HG02759 (cell line): ENCODE data around the gene SPG7.

Experiments used
- ATAC-seq: cut with Tn5 transposase; IDR thresholded peaks from one replicate; pipeline ENCODE4 v1.9.1; 2021; ENCODE audit warnings: mild to moderate bottlenecking, moderate library complexity; ENCODE audit not compliant: unreplicated experiment

The SPG7 gene

GRCh38 chr16:89595330-89596060, 87.3 kb downstream of the SPG7 start:
- ATAC-seq = no peak

- ATAC-seq = no peak
These were observed 88.0 kb downstream of the SPG7 start for GRCh38 chr16:89596061-89596689.

GRCh38 chr16:89596957-89597649, 88.9 kb downstream of the SPG7 start:
- ATAC-seq = no peak

- no peak for ATAC-seq
These were observed 90.0 kb downstream of the SPG7 start for GRCh38 chr16:89598199-89598598.

- ATAC-seq = no peak
These were observed 91.3 kb downstream of the SPG7 start for GRCh38 chr16:89599451-89599858.

DNA sequence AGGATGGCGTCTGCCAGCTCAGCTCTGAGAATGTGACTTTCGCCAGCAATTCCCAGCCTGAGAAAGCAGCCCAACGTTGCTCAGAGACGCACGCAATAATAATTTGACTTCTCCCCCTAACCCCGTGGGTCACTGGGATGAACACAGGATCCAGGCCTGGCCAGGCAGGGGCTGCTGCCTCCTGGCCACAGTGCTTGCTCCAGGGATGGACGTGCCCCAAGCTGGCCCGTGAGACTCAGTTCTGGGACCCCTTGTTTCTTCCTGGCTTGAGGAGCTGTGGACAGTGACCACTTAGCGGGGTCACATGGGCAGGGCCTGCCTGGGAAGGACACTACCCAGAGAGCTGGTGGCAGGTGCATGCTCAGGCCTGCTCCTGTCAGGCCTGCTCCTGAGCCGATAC, 91.7 kb downstream of the SPG7 start:
- ATAC-seq = no peak

GRCh38 chr16:89600427-89600826, 92.2 kb downstream of the SPG7 start:
- ATAC-seq = no peak

DNA sequence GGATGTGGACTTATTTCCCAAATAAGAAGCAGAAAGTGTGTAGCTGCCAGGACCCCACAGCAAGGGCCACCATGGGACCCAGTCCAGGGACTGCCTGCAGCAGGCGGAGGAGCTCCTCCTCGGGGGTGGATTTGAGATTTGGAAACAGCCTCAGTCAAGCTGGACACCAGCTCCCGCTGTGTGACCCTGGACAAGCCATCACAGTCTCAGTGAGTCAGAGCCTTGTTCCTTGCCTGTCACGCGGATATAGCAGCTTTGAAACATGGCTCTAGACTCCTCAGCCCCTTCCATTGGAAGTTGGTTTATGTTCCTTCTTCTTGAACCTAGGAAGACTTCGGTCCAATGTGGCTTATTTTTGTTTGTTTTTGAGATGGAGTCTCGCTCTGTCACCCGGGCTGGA, 92.8 kb downstream of the SPG7 start:
- no peak for ATAC-seq

- ATAC-seq = no peak
These were observed 93.7 kb downstream of the SPG7 start for GRCh38 chr16:89601906-89602272.

DNA sequence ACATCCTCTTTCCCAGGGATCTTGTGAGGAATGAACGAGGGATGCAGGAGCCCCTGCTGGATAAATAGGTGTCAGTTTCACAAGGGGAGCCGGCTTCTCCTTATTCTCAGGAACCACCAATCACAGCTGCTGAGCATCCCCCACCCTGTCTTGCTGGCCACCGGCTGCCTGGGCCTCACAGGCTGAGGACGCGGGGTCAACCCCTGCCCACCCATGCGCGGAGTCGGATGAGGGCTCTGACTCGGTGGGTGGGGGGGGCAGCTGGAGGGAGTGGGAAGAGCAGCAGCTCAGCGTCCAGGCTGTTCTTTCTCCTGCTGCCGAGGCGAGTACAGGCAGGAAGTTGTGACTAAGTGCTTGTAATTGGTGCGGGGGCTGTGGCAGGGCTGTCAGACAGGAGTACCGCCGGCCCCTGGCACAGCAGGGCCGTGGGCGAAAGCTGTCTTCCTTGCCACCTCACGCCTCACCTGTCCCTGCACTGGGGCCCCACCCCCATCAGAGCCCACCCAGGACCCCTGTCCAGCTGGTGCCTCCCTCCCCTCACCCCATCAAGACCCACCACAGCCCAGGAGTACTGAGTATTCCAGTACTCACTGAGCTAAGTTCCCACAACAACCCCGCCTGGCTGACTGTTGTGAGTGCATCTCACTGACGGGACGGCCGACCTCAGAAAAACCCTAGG, 94.2 kb downstream of the SPG7 start:
- no peak for ATAC-seq

DNA sequence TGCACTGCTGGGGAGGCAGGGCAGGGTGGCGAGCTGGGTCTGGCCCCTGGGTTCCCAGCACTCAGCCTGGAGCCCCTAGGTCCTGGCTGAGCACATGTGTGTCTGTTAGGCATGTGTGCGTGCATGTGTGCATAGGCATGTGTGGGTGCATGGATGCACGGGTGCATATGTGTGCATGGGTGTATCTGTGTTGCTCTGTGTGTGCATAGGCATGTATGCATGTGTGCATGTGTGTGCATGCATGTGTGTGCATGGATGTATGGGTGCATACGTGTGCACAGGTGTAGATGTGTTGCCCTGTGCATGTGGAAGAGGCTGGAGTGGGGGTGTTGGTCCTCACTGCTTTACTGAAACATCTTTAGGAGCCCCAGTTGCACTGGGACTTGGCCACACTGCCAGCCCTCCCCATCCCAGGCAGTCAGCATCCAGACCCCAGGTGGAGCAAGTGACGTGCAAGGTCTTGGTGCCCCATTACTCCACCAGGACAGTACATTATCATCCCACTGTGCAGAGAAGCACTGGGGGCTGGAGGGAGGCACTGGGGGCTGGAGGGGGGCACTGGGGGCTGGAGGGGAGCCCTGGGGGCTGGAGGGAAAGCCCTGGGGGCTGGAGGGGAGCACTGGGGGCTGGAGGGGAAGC, 94.9 kb downstream of the SPG7 start:
- no peak for ATAC-seq

DNA sequence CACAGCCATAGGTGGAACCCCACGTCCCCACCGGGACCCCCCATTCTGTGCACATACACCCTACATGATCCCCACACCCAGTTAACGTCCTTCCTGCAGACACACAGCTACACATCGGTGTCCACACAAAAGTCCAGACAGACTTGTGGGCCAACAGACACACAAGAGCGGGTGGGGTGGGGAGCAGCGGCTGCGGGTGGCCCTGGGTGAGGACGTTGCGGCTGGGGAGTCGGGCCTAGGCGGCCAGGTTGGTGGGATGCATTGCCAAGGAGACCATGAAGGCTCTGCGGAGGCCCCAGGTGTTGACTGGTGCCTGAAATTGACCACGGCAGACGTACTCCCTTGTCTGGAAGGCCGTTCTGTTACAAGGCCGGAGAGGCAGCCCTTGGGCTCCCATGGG, 96.6 kb downstream of the SPG7 start:
- ATAC-seq = no peak

- ATAC-seq = no peak
These were observed 97.2 kb downstream of the SPG7 start for GRCh38 chr16:89605186-89605970.

DNA sequence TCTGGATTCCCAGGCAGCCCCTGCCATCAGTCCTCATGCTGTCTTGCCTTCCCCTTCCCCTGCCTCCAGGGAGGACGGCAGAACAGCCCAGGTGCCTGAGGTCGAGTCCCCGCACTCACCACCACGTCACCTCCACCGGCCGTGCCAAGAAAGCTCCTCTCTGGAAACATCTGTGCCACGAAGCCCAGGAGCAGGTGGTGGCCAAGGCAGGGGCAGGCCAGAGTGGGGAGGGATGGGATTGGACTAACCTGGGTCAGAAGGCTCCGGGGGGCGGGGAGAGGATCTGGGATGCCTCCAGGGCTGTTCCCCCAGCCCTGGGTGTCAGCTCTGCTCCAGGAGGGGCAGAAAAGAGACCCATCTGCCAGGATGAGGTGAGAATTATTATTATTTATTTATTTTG, 97.8 kb downstream of the SPG7 start:
- no peak for ATAC-seq
